Liver (tissue), 9 donors: ENCODE data around the gene TMEM82. TPM values are rescaled to one million over a fixed set of nuclear protein-coding genes. Genes with fewer than 3 reads are reported as not detected.

ENCODE experiments used
- DNase-seq: peaks from one replicate; pipeline ENCODE4 v3.0.0-alpha.2; 2017; ENCODE audit warnings: low spot score
- H3K27ac ChIP-seq, 2 donors: one replicate each; pipeline ENCODE4 v1.7.0; 2013; ENCODE audit warnings: inconsistent platforms in 2 of 2, low read length in 2 of 2, control low read depth in 1 of 2, low read depth in 1 of 2, mild to moderate bottlenecking in 1 of 2
- H3K27me3 ChIP-seq, 4 donors: one replicate each; pipeline versions ENCODE4 v1.6.1 to v1.7.0; 2013; ENCODE audit warnings: low read length in 3 of 4, inconsistent platforms in 1 of 4, mild to moderate bottlenecking in 1 of 4, moderate library complexity in 1 of 4; ENCODE audit not compliant: control insufficient read depth in 4 of 4, insufficient read depth in 4 of 4
- H3K36me3 ChIP-seq, 4 donors: one replicate each; pipeline versions ENCODE4 v1.6.1 to v1.7.0; 2013; ENCODE audit warnings: low read length in 3 of 4, mild to moderate bottlenecking in 3 of 4, low read depth in 1 of 4, moderate library complexity in 1 of 4; ENCODE audit not compliant: control insufficient read depth in 4 of 4, insufficient read depth in 3 of 4
- H3K4me1 ChIP-seq, 4 donors: one replicate each; pipeline versions ENCODE4 v1.6.1 to v1.7.0; 2013; ENCODE audit warnings: low read length in 3 of 4, mild to moderate bottlenecking in 3 of 4, moderate library complexity in 1 of 4; ENCODE audit not compliant: control insufficient read depth in 4 of 4, insufficient read depth in 4 of 4
- H3K4me3 ChIP-seq, 3 donors: one replicate each; pipeline versions ENCODE4 v1.6.1 to v1.7.0; 2013; ENCODE audit warnings: low read length in 3 of 3, control low read depth in 1 of 3, low read depth in 1 of 3, mild to moderate bottlenecking in 1 of 3
- H3K9ac ChIP-seq, 2 donors: one replicate each; pipeline ENCODE4 v1.7.0; 2013; ENCODE audit warnings: low read length in 2 of 2, mild to moderate bottlenecking in 2 of 2, moderate library complexity in 2 of 2, control low read depth in 1 of 2, low read depth in 1 of 2
- H3K9me3 ChIP-seq, 4 donors: one replicate each; pipeline versions ENCODE4 v1.6.1 to v1.7.0; 2013; ENCODE audit warnings: low read length in 3 of 4; ENCODE audit not compliant: control insufficient read depth in 4 of 4
- ATF3 ChIP-seq: IDR thresholded peaks from 2 replicates; pipeline ENCODE4 v1.6.1; 2016; ENCODE audit warnings: antibody characterized with exemption
- CTCF ChIP-seq: fragments of 150-350 bp; IDR thresholded peaks from 2 replicates; pipeline ENCODE4 v1.5.1; 2017; ENCODE audit warnings: improper control_type of control experiment, low read depth, low read length; ENCODE audit not compliant: missing input control
- EGR1 ChIP-seq, 2 donors: IDR thresholded peaks; 2 replicates each; pipeline ENCODE4 v1.6.1; 2016 to 2018; ENCODE audit warnings: antibody characterized with exemption in 2 of 2, low read depth in 2 of 2
- FOXA1 ChIP-seq: IDR thresholded peaks from 2 replicates; pipeline ENCODE4 v1.6.1; 2016; ENCODE audit warnings: antibody characterized with exemption
- FOXA2 ChIP-seq: IDR thresholded peaks from 2 replicates; pipeline ENCODE4 v1.6.1; 2016; ENCODE audit warnings: antibody characterized with exemption
- GABPA ChIP-seq, 2 donors: IDR thresholded peaks in 1 of 2; conservative IDR thresholded peaks in 1 of 2; 2 replicates each; pipeline ENCODE4 v1.6.1; 2016; ENCODE audit warnings: antibody characterized with exemption in 2 of 2, mild to moderate bottlenecking in 1 of 2, moderate library complexity in 1 of 2
- HNF4A ChIP-seq, 2 donors: conservative IDR thresholded peaks; 2 replicates each; pipeline ENCODE4 v1.6.1; 2016; ENCODE audit warnings: antibody characterized with exemption in 2 of 2, mild to moderate bottlenecking in 2 of 2
- JUND ChIP-seq, 2 donors: IDR thresholded peaks; 2 replicates each; pipeline ENCODE4 v1.6.1; 2016; ENCODE audit warnings: antibody characterized with exemption in 2 of 2
- MAX ChIP-seq: IDR thresholded peaks from 2 replicates; pipeline ENCODE4 v1.6.1; 2016; ENCODE audit warnings: antibody characterized with exemption
- RAD21 ChIP-seq, 2 donors: IDR thresholded peaks; 2 replicates each; pipeline ENCODE4 v1.6.1; 2016; ENCODE audit warnings: antibody characterized with exemption in 2 of 2, mild to moderate bottlenecking in 2 of 2
- REST ChIP-seq: IDR thresholded peaks from 2 replicates; pipeline ENCODE4 v1.6.1; 2016; ENCODE audit warnings: antibody characterized with exemption, mild to moderate bottlenecking
- SP1 ChIP-seq: IDR thresholded peaks from 2 replicates; pipeline ENCODE4 v1.6.1; 2018; ENCODE audit warnings: antibody characterized with exemption, mild to moderate bottlenecking
- YY1 ChIP-seq: IDR thresholded peaks from 2 replicates; pipeline ENCODE4 v1.6.1; 2016; ENCODE audit warnings: antibody characterized with exemption, mild to moderate bottlenecking
- WGBS: extraction: QIAGEN DNeasy Blood & Tissue Kit; methylation state at CpG from one replicate; pipeline ENCODE4 v1.1.7; 2013; 5-methylcytosine and 5-hydroxymethylcytosine counted together
- polyA plus RNA-seq, 2 donors: library from polyadenylated mRNA; stranded (reverse) in 1 of 2; unstranded in 1 of 2; fragments of 200-250 nt in 1 of 2; fragments of >200 nt in 1 of 2; fragmentation: Nextera tagmentation in 1 of 2; extraction: Ambion mirVana in 1 of 2; gene quantifications; one replicate each; pipeline versions ENCODE4 v1.2.1 to v1.2.3, GENCODE V29; 2013 to 2015
- total RNA-seq, 2 donors: library from RNA; depleted of rRNA; stranded (reverse); fragments of >200 nt; gene quantifications; one replicate each; pipeline ENCODE4 v1.2.3, GENCODE V29; 2014
- donor health status: healthy.
- donor health status: healthy.
- donor health status: healthy.
- donor health status: healthy.
- donor health status: healthy.

The TMEM82 gene
- total and polyA plus RNA-seq, 4 donors = 5.6 to 26.3 (median 13.4) TPM

GRCh38 chr1:15733726-15734226, 8.5 kb upstream of the TMEM82 start:
- no peaks in the 10 kb centered on the region for H3K27me3 ChIP-seq
- no peaks in the 10 kb centered on the region for H3K9me3 ChIP-seq
- H3K36me3 ChIP-seq = peaks cover 9 to 39% (median 19%) of the 10 kb centered on the region in 4 donors
- peaks cover 17 to 39% (median 27%) of the 10 kb centered on the region in 4 donors for H3K4me1 ChIP-seq
- 96% methylated on average over 27 of the region's 27 CpGs for WGBS
- no peak overlapping the region for H3K9ac ChIP-seq
- H3K4me3 ChIP-seq = no peak overlapping the region
- no peak for DNase-seq
- H3K27ac ChIP-seq = no peak overlapping the region
- no peak for TF ChIP-seq YY1
- no peak for TF ChIP-seq HNF4A (conservative IDR thresholded peaks at IDR 0.05)
- TF ChIP-seq GABPA (IDR thresholded peaks at IDR 0.05 in 1 of 2, conservative IDR thresholded peaks at IDR 0.05 in 1 of 2) = no peak
- TF ChIP-seq CTCF = no peak
- no peak for TF ChIP-seq SP1
- no peak for TF ChIP-seq REST
- no peak for TF ChIP-seq MAX
- no peak for TF ChIP-seq FOXA1
- no peak for TF ChIP-seq ATF3
- TF ChIP-seq FOXA2 = no peak
- no peak for TF ChIP-seq EGR1 (IDR thresholded peaks at IDR 0.05; ENCODE audit: low read depth in 2 of 2)

GRCh38 chr1:15734296-15734695, 8.0 kb upstream of the TMEM82 start:
- H3K4me1 ChIP-seq = peaks cover 17 to 39% (median 27%) of the 10 kb centered on the region in 4 donors
- peaks cover 7 to 35% (median 16%) of the 10 kb centered on the region in 4 donors for H3K36me3 ChIP-seq
- H3K27ac ChIP-seq = no peak overlapping the region
- DNase-seq = no peak
- H3K9ac ChIP-seq = no peak overlapping the region
- no peaks in the 10 kb centered on the region for H3K9me3 ChIP-seq
- WGBS = 90% methylated on average over 13 of the region's 13 CpGs
- H3K27me3 ChIP-seq = no peaks in the 10 kb centered on the region
- TF ChIP-seq RAD21 (IDR thresholded peaks at IDR 0.05) = no peak
- TF ChIP-seq GABPA (IDR thresholded peaks at IDR 0.05 in 1 of 2, conservative IDR thresholded peaks at IDR 0.05 in 1 of 2) = no peak
- TF ChIP-seq FOXA1 = no peak
- TF ChIP-seq SP1 = no peak
- TF ChIP-seq JUND (IDR thresholded peaks at IDR 0.05) = no peak
- TF ChIP-seq FOXA2 = no peak
- H3K4me3 ChIP-seq = no peak overlapping the region
